Stimulated activated CD4-positive, alpha-beta T cell treated with anti-CD3 and anti-CD28 coated beads, Interleukin-15, amount 100 ng/mL, for 48 hours (primary cell): ENCODE data around the gene TMA7B.

ENCODE experiments used
- DNase-seq, 2 donors: peaks; one replicate each; pipeline ENCODE4 v3.0.0-alpha.2; 2020; ENCODE audit warnings: low read depth in 2 of 2

Gene TMA7B

DNA sequence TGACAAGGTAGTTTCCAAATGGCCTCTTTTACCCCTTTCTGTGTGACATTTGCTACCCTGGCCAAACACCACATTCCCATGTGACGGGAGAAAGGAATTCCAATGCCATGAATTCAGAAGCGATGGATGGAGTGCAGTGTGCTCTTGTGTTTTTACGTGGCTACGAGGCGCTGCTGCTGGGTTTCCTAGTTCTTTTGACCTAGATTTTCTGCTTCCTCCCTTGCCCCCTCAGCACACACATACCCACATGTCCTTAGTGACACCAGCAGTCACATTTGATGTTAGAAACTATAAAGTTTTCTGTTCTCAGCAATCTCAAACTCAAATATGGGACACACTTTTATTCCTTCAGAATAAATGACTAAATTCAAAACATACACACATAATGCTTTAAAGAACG lies 7.8 kb upstream of the TMA7B start:
- no peak for DNase-seq

DNA sequence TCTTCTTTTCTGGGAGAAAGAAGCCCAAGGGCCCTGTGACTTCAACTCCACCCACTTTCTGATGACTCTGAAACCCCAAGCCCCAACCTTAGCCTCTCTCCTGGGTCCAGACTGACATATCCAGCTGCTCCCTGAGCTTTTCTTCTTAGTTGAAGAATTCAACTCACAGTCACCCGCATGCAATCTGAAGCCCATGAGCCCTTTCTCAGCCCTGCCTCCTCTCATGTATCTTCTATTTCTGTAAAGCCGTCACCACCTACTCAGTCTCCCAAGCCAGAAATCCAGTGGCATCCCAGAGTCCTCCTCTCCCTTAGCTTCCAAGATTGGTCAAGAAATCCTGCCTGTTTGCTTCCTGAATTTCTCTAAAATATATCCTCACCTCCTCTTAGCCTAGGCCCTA lies 7.1 kb upstream of the TMA7B start:
- no peak for DNase-seq

DNA sequence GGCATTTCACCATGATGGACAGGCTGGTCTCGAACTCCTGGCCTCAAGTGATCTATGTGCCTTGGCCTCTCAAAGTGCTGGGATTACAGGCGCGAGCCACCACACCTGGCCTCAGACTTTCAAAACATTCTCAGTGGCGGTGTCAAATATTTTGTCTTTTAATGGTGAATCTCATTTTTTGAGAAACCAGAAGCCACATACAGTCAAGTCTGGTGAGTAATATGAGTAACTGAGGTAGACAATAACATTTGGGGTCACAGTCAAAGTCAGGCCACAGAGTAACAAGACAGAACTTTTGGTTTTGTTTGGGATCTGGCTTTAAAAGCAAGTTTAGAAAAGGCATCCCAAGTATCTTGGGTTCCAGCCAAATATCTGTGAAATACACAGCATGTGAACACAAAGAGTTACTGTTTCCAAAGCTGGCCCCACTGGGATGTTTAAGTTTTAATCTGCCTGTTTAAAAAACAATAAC lies 5.6 kb upstream of the TMA7B start:
- no peak for DNase-seq

DNA sequence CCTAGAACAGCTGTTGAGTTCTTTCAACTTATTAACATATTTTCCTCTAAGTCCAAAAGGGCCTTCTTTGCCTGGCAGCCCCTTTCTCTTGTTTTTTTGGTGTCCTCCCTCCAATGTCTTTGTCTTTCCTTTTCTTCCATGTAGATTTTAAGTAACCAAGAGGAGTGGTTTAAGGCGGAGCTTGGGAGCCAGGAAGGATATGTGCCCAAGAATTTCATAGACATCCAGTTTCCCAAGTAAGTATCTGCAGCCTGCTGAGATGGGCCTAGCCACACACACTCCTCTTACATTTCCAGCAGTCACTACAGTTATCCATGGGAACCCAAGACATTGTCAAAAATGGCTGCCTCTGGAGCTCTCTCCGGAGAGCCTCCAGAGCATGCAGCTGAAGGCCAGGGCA lies 4.5 kb upstream of the TMA7B start:
- DNase-seq: no peak

- no peak for DNase-seq
Observed at GRCh38 chr22:39956932-39957664, 3.1 kb upstream of the TMA7B start.

DNA sequence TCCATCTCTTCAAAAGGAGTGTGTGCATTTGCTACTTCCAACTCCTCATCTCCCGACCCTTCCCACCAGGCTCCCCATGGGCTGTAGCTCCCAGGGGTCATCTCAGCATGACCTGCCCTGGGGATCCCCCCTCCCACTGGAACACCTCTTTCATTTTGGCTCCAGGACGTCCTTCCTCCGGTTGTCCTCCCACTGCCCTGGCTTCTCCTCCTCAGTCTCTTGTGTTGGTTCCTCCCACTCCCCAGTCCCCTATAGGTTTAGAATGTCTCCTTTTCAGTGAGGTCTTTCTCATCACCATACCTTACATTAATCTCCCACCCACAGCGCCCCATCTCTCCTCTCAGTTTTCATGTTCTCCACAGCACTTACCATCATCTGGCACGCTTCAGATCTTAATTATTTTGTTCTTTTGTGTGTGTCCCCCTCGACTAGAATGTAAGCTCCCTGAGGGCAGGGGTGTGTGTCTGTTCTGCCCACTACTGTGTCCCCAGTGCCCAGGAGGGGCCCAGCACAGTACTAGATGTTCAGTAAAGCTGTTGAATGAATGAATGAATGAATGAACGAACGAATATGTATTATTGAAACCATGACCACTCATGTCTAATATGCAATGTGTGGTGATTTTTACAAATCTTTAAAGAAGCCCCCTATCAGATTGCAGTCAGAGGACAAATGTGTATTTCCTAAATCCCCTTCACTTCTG lies 2.0 kb upstream of the TMA7B start:
- no peak for DNase-seq

DNA sequence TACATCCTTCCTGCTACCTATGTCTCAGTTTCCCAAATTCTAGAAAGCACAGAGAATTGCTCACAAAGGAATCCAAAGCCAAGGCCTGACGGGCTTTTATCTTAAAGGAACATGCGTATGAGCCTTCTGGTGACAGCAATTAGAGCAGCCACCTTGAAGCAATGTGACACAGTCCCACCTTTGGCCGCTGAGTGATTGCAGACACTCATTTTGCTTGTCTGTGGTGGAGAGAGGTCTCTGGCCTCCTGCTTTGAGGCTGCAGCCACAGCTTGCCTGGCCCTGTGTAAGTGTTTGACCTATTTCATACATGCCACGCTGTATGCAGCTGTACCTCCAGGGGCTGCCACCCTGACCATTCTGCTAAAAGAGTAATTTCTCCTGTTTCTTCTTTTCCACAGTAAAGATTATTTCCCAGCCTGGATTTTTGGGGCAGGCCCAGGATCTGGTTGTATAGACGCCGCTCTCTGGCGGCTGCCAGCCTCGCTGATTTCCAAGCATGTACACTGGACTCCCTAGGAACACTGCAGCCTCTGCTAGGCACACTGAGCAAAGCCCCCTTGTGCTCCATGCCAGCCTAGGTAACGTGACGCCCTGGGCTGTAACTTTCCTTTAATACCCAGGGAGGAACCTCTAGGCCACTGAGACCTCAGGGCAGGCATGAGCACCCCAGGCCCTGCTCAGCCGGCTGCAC lies 1.1 kb upstream of the TMA7B start:
- no peak for DNase-seq

DNA sequence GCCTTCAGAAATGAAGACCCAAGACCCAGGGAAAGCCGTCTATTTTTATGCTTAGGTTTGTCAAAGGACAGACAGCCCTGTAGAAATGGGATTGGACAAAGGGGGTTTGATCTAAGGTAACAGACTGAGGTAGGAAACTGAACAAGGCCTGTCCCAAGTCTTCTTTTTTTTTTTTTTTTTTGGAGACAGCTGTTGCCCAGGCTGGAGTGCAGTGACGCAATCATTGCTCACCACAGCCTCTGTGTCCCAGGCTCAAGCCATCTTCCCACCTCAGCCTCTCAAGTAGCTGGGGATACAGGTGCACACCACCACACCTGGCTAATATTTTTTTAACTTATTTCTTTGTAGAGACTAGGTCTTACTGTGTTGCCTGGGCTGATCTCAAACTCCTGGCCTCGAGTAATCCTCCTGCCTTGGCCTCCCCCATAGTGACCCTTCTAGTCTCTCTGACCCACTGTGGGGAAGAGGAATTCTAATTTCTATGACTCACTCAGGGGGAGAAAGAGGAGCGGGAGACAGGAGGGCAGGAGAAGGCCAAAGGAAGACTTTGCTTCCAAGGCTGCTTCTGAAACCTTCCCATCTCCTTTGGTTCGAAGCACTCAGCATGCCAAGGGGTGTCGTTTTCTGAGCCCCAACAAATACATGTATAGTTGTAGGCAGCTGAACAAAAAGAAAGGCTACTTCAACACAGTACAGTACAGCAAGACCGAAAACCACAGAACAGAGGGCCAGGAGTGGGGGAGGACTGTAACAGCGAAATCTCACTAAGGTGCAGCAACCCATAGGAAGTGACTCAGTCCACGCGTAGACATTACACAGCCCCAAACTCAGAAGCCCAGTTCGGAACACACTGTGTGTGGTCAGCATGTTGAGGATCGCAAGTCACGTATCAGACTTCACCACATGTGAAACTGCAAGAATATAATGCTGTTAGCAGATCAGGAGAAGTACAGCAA lies 872 bp downstream of the TMA7B start:
- peak; percentile 66 to 71 for DNase-seq

GRCh38 chr22:39962071-39962470 lies 1.9 kb downstream of the TMA7B start:
- DNase-seq: no peak

DNA sequence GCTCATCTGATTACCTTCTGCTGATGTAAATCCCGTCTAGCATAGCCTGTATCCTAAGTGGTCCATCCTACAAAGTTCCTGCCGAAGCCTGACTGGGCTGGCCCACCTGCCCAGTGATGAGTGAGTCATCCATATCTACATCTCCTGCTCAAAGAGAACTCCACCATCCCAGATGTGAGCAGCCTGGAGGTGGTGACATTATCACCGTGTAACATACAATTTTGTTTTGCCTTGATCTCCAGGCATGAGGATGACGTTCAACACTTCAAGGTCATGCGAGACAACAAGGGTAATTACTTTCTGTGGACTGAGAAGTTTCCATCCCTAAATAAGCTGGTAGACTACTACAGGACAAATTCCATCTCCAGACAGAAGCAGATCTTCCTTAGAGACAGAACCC lies 5.6 kb downstream of the TMA7B start:
- no peak for DNase-seq

GRCh38 chr22:39966470-39966869 lies 6.3 kb downstream of the TMA7B start:
- no peak for DNase-seq

DNA sequence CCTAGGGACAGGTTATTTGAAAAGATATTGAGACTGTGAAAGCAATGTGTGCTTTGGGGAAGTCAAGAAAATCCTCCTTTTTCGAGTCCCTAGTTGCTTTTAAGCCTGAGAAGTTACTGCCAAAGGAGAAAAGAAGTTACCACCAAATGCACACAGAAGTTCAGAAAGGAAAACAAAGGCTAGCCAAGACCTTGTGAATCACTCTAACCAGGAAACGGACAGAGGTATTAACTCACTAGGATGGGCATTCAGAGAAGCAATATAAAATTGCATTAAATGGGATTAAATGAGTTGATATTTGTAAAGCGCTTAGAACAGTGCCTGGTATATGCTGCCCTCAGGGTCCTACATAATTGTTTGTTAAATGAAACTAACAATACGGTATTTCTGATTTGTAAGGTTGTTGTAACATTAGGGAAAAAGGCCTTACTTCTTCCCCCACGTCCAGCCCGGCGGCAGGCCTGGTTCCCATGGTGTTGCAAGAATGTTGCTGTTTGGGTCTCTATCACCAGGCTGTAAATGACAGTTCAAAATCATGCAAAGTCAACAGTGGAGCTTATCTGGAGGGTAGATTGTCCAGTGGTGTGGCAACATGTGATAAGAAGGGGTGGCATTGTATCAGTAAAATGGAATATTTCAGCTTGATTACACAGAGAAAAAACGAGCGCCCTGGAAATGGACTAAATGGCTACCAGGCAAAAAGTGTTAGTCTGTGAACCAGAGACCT lies 7.1 kb downstream of the TMA7B start:
- no peak for DNase-seq

DNA sequence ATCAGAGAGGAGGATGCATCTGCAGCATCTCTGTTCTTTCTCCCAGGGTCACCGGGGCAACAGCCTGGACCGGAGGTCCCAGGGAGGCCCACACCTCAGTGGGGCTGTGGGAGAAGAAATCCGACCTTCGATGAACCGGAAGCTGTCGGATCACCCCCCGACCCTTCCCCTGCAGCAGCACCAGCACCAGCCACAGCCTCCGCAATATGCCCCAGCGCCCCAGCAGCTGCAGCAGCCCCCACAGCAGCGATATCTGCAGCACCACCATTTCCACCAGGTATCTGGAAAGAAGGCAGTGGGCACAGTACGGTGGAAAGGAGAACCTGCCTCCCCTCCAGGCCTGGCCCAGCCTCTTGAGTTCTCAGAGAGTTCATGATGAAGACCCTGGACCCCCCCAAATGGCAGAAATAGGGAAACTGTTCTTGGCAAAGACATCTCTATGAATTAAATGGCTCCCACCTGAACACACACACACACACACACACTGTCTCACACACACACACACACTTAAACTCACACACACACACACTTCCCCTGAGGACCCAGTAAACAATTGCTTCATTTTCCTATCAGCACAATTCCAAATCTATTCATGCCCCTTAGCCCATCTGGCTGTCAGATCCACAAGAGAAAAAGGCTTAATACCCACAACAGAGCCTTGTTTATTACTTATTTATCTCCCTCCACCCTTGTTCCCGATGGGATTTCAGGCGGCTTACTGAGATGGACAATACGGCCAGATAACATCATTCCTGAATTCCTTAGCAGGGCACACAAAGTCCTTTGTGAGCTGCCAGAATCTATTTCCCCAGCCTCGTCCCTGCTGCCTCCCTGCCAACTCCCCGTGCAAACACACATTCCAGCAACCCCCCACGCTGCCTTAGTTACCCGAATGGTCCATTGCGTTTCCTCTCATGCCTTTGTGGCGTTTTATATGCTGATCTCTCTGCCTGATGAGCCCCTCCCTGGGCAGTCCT lies 8.1 kb downstream of the TMA7B start:
- DNase-seq: no peak

GRCh38 chr22:39970742-39971141 lies 10.5 kb downstream of the TMA7B start:
- no peak for DNase-seq

DNA sequence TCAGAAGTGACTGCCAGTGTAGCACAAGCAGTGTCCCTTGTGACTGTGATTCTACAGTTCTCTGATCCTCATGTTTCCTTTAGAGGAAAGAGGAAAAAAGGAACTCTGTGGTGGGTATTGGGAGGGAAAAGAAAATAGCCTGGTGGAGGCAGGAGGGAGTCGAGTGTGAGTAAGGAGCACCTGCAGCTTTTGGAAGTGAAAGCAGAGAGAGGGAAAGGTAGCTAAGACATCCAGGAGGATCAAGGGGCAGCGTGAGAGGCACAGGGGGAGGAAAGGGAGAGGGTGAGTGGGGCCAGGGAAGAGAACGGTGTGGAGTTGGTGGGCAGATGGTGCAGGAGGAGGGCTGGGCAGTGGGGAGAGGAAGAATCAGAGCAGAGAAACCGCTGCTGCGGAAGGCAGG lies 12.4 kb downstream of the TMA7B start:
- no peak for DNase-seq

- DNase-seq: no peak
Observed at GRCh38 chr22:39973656-39974055, 13.5 kb downstream of the TMA7B start.

- no peak for DNase-seq
Observed at GRCh38 chr22:39974065-39974464, 13.9 kb downstream of the TMA7B start.

- no peak for DNase-seq
Observed at GRCh38 chr22:39979048-39979447, 18.9 kb downstream of the TMA7B start.

GRCh38 chr22:39979458-39979857 lies 19.3 kb downstream of the TMA7B start:
- no peak for DNase-seq

GRCh38 chr22:39980596-39980995 lies 20.4 kb downstream of the TMA7B start:
- no peak for DNase-seq
